Activated T-cell treated with anti-CD3 and anti-CD28 coated beads for 48 hours (primary cell): ENCODE data around the gene BMPR1A.
"Not testable (repeated sequence)": the region's sequence is repeated elsewhere in the genome, so short reads cannot be mapped to it uniquely, and the experiment has no call there.

Source experiments
- DNase-seq: peaks from one replicate; pipeline ENCODE4 v3.0.0-alpha.2; 2020; ENCODE audit warnings: low read depth

Gene BMPR1A

GRCh38 chr10:86849181-86849894, 92.9 kb downstream of the BMPR1A start:
- no peak for DNase-seq

GRCh38 chr10:86850481-86850880, 94.1 kb downstream of the BMPR1A start:
- DNase-seq: no peak

GRCh38 chr10:86851328-86852207, 95.1 kb downstream of the BMPR1A start:
- no peak for DNase-seq

- not testable (repeated sequence) for DNase-seq
Observed at GRCh38 chr10:86853582-86853981, 97.2 kb downstream of the BMPR1A start.

- DNase-seq: no peak
Observed at GRCh38 chr10:86855513-86855912, 99.1 kb downstream of the BMPR1A start.

DNA sequence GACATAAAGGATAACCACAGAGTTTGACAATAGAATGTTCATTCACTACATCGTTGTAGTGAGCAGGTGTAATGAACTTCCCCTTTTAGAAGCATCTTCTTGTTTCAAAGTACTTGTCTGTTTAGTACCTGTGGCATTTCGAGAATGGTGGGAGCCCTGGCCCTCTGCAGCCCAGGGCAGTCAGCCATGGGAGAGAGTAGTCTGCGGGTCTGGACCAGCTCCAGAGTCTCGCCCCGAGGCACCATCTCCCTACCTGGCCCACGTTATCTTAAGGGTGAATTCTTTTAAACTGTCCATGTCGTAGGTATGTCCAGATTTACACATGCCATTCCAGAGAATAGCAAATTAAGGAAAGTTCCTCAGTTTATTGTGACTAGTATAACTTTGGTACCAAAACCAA, 99.7 kb downstream of the BMPR1A start:
- DNase-seq: no peak

DNA sequence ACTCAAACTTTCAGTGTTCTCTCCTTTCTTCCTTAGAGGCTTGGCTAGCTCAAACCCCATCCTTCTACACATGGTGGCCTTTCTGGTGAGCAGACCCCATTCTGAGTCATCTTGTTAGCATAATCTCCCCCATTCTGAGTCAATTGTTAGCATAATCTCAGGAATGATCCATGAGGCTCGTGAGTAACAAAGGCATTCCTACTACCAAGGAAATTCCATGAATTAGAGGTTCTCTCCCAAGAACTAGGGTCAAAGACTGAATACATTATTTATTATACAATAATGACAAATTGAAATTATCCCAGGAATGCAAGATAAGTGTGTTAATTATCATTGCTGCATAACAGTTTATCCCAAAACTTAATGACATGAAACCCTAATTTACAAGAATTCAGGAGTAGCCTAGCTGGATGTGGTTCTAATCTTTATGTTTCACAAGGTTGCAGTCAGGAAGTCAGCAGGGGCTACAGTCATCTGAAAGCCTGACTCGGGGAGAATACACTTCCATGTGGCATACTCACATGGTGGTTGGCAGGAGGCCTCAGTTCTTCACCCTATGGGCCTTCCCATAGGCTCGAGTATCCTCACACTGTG, 100.8 kb downstream of the BMPR1A start:
- DNase-seq: no peak

DNA sequence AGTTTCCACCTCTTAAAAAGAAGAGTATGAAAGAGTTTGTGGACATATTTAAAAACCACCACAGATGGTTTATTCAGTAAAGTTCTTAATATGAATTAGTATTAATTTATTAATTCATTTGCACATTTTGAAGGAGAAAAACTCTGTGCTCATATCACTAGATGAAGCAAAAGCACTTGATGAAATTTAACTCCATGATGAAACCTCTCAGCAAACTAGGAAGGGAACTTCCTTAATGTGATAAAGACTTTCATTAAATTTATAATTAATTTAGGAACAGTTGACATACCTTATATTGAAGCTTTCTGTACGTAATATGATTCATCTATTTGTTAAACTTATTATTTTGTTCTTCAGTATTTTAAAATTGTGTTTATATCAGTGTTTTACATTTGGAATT, 101.6 kb downstream of the BMPR1A start:
- no peak for DNase-seq

GRCh38 chr10:86861351-86861750, 104.9 kb downstream of the BMPR1A start:
- DNase-seq: no peak

- DNase-seq: no peak
Observed at GRCh38 chr10:86862373-86862772, 106.0 kb downstream of the BMPR1A start.

DNA sequence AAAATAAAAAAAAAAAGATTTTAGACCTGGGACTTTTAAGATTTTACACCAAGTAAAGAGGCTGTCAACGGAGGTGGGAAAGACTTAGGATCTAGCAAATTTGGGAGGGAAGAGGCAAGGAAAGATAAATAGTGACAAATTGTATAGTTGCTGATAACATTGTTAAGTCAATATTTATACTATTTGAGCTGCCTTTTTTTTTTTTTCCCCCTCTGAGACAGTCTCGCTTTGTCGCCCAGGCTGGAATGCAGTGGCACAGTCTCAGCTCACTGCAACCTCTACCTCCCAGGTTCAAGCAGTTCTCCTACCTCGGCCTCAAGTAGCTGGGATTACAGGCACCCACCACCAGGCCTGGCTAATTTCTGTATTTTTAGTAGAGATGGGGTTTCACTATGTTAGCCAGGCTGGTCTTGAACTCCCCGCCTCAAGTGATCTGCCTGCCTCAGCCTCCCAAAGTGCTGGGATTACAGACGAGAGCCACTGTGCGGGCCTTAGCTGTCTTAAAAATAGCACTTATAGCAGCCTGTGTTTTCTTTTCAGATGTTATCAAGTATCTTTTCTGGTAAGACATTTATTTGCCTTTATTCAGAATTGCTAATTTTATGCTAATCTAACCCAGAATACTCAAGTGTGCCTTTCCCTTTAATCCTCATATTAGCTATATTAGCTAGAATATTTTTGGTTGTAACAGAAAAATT, 106.5 kb downstream of the BMPR1A start:
- DNase-seq: no peak

DNA sequence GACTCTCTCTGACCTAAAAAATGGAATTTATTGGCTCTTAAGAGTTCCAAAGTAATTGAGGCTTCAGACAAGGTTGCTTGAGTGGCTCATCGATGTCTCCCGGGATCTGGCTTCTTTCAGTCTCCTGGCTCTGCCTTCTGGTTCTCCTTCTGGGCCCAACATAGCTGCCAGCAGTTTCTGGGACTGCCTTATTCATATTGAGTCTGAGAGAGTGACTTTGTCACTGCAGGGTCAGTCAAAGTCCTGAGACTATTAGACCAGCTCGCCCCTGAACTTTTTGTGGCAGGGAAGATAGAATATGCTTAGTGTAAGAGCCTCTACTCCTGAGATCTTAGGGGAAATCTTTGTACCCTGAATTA, 107.0 kb downstream of the BMPR1A start:
- DNase-seq: no peak

DNA sequence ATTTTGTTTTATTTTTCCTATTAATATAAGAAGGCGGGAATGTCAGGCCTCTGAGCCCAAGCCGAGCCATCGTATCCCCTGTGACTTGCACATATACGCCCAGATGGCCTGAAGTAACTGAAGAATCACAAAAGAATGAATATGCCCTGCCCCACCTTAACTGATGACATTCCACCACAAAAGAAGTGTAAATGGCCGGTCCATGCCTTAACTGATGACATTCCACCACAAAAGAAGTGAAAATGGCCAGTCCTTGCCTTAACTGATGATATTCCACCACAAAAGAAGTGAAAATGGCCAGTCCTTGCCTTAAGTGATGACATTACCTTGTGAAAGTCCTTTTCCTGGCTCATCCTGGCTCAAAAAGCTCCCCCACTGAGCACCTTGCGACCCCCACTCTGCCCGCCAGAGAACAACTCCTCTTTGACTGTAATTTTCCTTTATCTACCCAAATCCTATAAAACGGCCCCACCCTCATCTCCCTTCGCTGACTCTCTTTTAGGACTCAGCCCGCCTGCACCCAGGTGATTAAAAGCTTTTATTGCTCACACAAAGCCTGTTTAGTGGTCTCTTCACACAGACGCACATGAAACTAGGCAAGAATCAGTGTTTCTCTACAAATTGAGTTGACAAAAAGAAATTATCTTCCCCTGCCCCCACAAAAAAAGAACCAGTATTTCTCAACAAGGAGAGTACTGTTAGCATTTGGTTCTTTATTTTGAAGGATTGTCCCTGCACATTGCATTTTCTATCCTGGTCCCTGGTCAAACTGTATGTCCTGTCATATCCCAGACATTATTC, 108.8 kb downstream of the BMPR1A start:
- not testable (repeated sequence) for DNase-seq

DNA sequence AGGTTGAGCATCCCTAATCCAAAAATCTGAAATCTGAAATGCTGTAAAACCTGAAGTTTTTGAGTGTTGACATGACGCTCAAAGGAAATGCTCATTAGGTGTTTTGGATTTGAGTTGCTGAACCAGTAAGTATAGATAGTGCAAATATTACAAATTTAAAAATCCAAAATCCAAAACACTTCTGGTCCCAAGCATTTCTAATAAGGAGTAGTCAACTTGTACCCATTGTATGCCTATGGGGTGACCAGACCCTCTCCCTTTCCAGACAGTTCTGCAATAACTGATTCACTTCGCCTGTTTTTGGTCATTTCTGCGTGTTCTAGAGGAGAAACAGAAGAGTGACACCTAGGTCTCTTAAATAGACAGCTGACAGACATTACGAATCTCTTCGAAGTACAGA, 110.7 kb downstream of the BMPR1A start:
- no peak for DNase-seq

DNA sequence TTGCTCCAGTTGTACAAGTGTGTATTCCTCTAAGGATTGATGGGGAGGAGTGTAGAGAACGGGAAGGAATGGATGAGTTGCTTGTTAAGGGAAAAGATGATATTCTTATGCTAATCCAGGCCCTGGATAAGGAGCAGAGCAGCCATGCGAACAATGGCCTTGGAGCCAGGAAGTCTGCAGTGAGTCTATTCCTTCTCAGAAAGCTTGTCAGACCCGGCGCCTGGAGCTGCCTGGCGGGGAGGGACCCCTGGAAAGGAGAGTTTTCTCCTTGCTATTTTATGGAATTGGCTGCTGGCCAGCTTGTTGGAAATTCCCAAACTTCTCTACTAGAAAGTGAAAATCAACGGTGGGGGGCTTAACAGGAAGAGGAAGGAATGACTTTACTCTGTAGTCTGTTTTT, 111.9 kb downstream of the BMPR1A start:
- no peak for DNase-seq

DNA sequence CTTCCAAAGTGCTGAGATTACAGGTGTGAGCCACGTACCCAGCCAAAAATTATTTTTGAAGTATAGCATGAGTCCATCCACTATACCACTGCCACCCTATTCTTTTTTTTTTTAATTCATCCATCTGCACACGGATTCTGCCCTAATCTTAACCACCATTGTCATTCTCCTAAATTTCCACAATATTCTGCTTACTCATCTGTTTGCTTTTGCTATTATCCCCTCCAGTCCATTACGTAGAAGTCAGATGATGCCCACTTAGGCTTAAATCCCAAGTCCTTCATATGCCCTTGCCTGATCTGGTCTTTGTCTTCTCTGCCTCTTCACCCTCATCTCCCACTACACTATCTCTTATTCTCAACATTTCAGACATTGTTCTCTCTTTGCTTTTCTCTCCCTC, 114.3 kb downstream of the BMPR1A start:
- no peak for DNase-seq

DNA sequence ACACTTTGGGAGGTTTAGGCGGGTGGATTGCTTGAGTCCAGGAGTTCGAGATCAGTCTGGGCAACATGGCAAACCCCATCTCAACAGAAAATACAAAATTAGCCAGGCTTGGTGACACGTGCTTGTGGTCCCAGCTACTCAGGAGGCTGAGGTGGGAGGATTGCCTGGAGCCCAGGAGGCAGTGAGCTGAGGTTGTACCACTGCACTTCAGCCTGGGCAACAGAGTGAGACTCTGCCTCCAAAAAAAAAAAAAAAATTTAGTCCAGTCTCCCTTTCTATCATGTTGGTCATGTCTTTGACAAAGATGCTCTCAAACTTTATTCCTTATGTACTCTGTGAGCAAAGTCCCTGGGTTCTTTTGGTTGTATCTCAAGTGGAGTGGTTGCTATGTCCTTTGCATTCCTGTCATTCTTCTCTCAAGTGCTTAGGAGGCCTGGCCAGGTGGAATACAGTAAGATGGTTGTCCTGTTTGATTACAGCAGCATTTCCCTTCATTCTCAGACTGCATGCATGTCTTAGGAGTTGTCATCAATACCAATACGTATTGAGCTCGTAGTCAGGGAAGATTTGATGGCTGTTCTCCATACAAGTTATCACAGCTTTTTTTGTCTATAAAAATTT, 115.3 kb downstream of the BMPR1A start:
- DNase-seq: no peak

- no peak for DNase-seq
Observed at GRCh38 chr10:86872757-86873156, 116.3 kb downstream of the BMPR1A start.

DNA sequence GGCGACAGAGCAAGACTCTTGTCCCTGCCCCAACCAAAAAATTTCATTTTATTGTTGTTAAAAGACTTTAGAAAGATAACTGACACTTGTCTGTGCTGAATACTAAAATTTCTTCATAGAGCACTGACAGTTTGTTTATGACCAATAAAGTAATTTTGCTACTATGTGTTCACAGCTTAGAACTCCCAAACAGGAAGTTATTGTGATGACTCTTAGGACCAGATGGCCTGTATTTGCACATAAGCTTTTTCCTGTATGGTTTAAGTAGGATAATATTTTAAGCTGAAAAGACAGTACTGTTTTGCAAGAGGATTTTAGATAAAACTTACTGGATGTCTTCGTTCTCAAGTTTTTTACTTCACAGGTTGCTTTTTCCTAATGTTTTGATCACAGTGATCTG, 120.3 kb downstream of the BMPR1A start:
- DNase-seq: no peak

- DNase-seq: no peak
Observed at GRCh38 chr10:86878983-86879713, 122.7 kb downstream of the BMPR1A start.

DNA sequence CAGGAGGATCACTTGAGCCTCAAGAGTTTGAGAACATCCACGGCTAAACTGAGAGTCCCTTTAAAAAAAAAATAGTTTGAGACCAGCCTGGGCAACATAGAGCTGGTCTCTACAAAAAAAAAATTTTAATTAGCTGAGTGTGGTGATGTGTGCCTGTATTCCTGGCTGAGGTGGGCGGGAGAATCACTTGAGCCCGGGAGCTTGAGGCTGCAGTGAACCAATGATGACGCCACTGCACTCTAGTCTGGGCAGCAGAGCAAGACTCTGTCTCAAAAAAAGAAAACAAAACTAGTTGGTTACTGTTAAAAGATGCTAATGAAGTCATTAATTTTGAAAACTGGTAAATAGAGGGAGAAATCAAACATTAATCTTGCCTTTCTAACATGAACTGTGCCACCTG, 124.6 kb downstream of the BMPR1A start:
- no peak for DNase-seq
